Esophagus squamous epithelium (tissue), 4 donors: ENCODE measurements around the gene C14orf119.

Experiments used
- POLR2A ChIP-seq, 4 donors: fragments of 450-650 bp; IDR thresholded peaks; one replicate each; pipeline ENCODE4 v1.6.1; 2017; ENCODE audit warnings: antibody characterized with exemption in 4 of 4, mild to moderate bottlenecking in 4 of 4, moderate library complexity in 3 of 4
- TF ChIP-seq, protein P1 (sequence below), 6 experiments: fragments of 450-650 bp in 4 of 6; fragments of 200-600 bp in 2 of 6; sonication (generic) in 2 of 6; IDR thresholded peaks; one replicate each; pipeline ENCODE4 v1.5.1; 2016 to 2019; ENCODE audit warnings: antibody characterized with exemption in 6 of 6, mild to moderate bottlenecking in 4 of 6, moderate library complexity in 4 of 6

DNA sequence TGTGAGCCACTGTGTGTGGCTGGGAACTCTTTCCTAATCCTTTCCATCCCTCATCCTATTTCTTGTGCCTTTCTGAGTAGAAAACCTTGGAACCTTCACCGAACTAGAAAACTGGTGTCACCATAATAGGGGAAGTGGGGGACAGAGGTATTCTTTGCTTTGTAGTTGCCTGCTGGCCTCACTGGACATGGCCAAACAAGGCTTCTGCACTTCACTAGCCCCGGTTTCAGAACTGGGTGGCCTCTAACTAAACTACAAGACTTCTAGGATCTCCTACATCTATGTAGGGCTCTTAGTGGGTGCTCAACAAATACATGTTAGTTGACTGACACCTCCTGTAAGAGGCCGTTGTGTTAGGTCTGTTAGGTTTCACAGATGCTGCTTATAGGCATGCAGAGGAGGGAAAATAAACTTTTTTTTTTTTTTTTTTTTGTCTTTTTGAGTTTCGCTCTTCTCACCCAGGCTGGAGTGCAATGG lies 10.1 kb downstream of the C14orf119 start:
- TF ChIP-seq, protein P1, sequence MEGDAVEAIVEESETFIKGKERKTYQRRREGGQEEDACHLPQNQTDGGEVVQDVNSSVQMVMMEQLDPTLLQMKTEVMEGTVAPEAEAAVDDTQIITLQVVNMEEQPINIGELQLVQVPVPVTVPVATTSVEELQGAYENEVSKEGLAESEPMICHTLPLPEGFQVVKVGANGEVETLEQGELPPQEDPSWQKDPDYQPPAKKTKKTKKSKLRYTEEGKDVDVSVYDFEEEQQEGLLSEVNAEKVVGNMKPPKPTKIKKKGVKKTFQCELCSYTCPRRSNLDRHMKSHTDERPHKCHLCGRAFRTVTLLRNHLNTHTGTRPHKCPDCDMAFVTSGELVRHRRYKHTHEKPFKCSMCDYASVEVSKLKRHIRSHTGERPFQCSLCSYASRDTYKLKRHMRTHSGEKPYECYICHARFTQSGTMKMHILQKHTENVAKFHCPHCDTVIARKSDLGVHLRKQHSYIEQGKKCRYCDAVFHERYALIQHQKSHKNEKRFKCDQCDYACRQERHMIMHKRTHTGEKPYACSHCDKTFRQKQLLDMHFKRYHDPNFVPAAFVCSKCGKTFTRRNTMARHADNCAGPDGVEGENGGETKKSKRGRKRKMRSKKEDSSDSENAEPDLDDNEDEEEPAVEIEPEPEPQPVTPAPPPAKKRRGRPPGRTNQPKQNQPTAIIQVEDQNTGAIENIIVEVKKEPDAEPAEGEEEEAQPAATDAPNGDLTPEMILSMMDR (IDR thresholded peaks at IDR 0.05) = no peak
- no peak for TF ChIP-seq POLR2A (IDR thresholded peaks at IDR 0.05)
